GM21526 (cell line): ENCODE results near the gene TRIM46.

Experiments used
- ATAC-seq: cut with Tn5 transposase; IDR thresholded peaks from one replicate; pipeline ENCODE4 v1.9.1; 2021; ENCODE audit warnings: moderate library complexity; ENCODE audit not compliant: unreplicated experiment, low FRiP score

Gene TRIM46

DNA sequence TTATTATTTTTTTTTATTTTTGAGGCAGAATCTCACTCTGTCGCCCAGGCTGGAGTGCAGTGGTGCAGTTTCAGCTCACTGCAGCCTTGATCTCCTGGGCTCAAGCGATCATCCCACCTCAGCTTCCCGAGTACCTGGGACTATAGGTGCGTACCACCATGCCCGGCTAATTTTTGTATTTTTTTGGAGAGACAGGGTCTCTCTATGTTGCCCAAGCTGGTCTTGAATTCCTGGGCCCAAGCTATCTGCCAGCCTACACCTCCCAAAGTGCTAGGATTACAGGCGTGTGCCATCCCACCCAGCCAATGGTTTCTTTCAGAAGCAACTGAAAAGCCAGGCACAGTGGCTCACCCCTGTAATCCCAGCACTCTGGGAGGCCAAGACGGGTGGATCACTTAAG, 2.8 kb upstream of the TRIM46 start:
- ATAC-seq, result no peak

DNA sequence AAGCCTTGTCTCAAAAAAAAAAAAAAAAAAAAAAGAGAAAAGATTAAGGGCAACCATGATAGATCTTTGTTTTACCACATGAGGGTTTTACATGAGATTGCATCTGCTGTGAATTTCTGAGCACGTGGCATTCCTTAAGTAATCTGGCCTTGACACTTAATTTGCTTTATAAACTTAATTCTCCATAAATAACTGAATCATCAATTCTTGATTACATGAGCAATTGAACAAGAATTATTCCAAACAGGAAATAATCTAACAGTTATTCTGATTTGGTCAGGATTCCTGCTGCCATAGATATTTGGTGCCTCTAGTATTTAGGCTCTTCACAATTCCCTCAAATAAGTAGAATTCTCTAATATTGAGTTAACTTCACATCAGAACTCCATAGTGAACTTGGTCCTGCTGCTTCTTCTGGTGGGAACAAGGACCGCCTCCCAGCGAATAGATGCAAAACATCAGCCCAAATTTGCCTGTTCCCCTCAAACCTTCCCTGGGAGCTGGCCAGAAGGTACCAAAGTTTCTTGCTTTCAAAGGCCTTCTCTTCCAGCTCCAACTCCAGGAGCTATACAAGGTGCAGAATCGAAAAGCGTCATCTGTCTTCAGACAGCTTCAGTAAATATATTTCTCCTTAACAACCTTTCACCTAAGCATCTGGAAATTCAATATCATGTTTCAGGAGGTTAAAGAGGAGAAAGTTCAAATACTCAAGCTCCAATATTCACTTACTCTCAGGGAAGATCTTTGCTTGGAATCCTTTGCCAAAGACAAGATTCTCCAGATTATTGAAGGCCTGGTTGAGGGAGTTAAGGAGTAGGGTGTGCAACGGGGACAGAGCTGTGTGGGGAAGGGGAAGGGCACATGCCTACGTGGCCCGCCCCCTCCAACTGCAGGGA, 1.6 kb upstream of the TRIM46 start:
- ATAC-seq, result peak; percentile 13

DNA sequence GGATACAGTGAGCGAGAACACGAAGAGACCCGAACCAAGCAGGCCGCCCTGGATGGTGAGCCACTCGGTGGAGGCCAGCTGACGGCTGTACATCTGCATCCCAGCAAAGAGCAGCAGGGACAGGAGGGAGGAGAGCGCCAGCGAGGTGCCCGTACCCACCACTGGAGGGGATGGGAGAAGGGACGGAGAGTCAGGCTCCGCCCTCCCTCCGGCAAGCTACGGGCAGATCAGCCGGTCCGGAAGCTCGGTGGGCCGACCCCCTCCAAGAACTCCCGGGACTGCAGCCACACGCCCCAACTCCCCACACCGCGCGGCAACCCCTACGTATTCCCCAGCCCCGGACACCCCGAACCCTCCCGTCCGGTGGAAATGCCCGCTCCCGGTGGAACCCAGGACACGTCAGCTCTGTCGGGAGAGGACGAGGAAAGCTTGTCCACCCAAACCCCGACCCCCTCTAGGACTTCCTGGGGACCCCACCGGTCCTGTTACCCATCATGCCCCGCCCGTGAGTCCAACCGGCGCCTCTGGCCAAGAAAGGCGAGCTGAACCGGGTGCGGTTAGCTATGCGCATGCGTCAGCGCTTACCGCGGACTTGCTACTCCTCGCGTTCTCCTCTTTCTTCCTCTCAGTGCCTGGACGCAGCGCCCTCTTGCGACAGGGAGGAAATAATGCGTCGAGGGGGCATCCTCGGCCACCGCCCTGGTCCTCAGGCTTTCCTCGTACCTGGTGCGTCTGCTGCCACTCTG, 744 bp upstream of the TRIM46 start, which contains the start of gene KRTCAP2:
Gene KRTCAP2 (minus strand): TSS at position 573 of the 746 bp plus-strand sequence. CDS start 80 bp downstream, at position 493.
- ATAC-seq, result peak; percentile 54

DNA sequence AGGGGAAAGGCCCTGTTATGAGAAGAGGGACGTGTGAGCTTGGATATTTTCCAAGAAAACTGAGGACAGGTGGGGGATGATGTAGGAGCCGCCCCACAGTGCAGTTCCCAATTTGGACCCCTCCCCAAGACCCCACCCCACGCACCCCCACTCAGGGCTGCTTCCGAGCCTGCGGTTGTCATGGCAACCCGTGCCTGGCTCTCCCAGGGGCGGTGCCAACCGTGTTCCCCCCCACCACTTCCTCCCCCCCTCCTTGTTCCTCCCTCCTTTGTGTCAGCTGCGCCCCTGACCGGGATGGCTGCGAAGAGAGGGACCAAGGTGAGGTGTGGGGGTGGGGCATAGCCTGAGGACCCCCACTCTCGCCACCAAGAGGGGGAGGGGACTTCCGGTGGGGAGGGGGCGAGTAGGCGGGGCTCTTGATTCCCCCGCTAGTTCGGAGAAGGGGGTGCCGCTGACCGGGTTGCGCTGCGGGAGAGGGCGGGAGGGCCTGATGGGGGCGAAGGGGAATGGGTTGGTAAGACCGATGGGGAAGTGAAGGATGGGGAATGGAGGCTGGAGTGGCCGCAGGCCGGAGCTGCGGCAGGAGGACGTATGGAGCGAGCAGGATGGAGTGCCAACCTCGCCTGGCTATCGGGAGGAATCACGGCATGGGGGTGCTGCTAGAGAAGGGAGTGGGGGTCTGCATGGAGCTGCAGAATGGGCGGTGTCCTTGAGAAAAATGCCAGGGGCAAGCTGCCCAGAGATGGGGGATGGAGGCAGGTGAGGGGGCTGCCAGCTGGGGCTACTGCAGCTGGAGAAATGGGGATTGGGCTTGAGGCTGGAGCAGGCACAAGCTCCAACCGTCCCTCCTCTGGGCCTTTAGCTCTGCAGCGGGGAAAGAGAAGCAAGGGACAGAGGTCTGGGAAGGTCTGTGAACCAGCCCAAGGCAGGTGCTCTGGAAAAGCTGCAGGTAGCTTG, 953 bp downstream of the TRIM46 start:
- ATAC-seq, result no peak

DNA sequence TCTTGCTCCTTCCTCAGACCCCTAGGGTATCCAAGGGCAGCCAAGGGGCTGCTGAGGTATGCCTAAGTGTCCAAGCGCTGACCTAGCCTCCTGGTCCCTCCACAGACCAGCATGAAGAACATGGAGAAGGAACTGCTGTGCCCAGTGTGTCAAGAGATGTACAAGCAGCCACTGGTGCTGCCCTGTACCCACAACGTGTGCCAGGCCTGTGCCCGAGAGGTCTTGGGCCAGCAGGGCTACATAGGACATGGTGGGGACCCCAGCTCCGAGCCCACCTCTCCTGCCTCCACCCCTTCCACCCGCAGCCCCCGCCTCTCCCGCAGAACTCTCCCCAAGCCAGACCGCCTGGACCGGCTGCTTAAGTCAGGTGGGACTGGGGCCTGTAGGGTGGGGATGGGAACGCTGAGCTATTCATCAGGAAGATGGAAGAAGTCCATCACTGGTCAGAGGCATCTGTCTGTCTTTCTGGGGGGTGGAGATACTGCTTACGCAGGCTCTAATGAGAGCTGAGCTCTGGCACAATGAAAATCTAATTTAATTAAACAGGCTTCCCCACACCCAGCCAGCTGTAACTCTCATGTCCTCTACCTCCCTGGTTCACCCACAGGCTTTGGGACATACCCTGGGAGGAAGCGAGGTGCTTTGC, 1.8 kb downstream of the TRIM46 start:
- no peak for ATAC-seq

DNA sequence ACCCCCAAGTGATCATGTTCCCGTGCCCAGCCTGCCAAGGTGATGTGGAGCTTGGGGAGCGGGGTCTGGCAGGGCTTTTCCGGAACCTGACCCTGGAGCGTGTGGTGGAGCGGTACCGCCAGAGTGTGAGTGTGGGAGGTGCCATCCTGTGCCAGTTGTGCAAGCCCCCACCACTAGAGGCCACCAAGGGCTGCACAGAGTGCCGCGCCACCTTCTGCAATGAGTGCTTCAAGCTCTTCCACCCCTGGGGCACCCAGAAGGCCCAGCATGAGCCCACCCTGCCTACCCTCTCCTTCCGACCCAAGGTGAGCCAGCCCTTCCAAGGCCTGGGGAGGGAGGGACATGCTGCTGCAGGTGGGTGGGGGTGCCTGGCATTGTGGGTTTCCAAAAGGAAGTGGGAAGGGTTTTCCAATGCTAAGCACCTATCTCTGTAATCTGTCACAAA, 2.3 kb downstream of the TRIM46 start:
- no peak for ATAC-seq

DNA sequence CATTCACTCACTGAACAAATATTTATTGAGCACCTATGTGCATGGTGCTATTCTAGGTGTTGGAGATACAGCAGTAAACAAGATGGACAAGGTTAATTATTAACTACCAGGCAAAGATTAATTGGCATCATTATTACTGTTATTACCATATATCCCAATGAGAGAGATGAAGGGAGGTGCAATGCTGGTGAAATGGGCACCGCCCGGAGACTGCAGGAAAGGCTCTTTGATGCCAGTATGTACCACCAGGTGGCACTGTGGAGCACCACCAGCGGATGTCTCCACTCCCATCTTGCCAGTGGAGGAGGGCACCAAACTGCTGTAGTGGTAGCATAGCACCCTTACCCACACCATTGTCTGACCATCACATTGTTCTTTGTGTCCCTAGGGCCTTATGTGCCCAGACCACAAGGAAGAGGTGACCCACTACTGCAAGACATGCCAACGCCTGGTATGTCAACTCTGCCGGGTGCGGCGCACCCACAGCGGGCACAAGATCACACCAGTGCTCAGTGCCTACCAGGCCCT, 3.0 kb downstream of the TRIM46 start:
- ATAC-seq, result no peak

DNA sequence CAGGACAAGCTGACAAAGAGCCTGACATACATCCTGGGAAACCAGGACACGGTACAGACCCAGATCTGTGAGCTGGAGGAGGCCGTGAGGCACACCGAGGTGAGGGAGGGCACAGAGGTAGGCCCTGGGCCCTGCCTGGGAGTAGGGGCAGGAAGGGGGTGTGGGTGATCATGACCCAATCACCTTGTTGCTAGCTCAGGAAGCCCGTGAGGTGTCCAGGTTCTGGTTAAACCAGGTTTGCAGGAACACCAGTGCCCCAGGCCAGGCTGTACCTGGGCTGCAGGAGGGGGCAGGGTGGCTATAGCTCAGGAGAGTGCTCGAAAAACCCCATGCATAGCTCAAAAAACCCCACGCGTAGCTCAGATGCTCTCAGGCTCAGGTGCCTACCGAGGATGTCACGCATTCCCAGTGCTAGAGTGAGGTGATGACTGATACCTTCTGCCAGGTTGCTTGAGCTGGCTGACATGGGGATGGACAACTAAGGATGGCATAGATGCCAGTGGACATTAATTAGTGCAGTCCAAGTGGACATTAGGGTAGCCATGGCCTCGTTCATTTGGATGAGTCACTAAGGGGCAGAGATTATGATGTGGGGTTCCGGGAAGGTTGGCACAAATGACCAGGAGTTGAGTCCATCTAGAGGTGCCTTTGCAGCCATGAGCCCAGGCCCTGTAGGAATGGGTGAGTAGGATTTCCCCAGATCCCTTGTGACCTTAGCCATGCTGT, 3.7 kb downstream of the TRIM46 start:
- ATAC-seq, result no peak

DNA sequence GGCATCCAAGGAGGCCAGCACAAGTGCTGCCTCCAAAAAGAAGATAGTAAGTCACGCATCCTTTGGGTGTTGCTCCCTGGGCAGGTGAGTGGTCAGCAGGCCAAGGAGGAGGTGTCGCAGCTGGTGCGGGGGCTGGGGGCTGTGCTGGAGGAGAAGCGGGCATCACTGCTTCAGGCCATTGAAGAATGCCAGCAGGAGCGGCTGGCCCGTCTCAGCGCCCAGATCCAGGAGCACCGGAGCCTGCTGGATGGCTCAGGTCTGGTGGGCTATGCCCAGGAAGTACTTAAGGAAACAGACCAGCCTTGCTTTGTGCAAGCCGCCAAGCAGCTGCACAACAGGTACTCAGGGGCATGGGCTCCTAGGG, 4.3 kb downstream of the TRIM46 start:
- ATAC-seq, result no peak

DNA sequence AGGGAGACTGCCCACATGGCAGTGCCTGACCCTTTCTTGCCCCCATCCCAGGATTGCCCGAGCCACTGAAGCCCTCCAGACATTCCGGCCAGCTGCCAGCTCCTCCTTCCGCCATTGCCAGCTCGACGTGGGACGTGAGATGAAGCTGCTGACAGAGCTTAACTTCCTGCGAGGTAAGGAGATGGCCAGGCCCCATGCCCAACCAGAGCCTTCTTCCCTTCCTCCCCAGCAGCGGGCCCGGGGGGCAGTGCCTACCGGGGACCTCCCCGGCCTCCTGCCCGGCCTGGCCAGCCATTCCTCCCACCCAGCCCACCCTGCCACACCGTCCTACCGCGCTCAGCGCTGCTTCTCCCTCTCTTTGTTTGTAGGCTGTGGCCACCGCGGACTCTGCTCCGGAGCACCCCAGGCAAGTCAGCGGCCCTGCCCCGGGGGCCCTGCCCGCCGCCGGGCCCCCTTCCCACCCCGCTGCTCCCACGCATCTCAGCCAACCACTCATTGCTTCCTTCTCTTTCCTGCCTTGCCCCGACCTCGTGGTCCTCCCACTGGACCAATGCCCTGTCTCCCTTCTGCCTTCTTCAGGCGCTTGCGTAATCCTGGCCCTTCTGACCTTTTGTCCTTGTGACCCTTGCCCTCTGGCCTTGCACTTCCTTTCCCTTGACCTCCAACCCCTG, 4.9 kb downstream of the TRIM46 start:
- no peak for ATAC-seq

DNA sequence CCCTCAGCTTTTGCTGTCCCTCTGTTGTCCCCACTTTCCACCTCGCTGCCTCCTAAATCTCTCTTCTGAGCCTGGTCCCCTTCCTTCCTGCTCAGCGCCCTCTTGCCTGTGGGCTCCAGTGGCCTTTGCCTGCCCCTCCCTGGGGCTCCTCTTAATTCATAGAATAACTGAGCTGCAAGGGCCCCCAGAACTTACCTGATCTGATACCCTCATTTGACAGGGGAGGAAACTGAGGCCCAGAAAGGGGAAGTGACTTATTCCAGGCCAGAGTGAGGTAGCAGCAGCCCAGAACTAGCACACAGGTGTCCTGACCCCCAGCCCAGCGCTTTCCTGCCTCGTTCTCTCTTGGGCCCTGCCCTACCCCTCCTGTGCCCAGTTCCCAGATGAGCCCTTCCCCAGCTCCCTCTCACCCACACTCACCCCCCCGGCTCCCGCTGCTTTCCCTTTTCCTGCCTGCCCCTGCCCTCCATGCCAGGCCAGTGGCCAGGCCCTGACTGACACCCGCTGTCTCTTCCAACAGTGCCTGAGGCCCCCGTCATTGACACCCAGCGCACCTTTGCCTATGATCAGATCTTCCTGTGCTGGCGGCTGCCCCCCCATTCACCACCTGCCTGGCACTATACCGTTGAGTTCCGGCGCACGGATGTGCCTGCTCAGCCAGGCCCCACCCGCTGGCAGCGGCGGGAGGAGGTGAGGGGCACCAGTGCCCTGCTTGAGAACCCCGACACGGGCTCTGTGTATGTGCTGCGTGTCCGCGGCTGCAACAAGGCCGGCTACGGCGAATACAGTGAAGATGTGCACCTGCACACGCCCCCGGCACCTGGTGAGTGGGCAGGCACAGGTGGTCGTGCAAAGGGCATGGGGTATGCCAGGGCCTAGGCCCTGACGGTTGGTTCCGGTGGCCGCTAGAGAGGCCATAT, 5.7 kb downstream of the TRIM46 start:
- no peak for ATAC-seq

DNA sequence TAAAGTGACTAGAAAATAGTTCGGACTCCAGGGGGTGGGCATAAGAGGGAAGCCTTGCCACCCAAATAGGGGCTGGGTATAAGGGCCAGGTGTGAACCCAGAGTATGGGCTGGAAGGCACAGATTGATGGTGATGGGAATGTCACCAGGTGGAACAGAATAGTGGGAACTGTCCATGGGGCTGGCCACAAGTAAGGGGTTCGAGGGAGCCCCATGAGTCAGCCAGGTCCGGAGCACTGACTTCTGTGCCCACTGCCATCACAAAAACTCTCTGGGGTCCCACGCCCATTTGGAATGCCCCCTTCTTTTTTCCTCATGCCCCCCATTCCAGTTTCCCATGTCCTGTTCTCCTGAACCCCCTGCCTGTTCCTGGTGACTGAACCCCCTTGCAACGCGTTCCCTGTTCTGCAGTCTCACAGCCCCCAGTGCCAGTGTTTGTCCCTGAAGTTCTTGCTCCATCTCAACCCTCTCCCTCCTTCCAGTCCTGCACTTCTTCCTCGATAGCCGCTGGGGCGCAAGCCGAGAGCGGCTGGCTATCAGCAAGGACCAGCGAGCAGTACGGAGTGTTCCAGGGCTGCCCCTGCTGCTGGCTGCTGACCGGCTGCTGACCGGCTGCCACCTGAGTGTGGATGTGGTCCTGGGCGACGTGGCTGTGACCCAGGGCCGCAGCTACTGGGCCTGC, 7.9 kb downstream of the TRIM46 start:
- ATAC-seq, result no peak

DNA sequence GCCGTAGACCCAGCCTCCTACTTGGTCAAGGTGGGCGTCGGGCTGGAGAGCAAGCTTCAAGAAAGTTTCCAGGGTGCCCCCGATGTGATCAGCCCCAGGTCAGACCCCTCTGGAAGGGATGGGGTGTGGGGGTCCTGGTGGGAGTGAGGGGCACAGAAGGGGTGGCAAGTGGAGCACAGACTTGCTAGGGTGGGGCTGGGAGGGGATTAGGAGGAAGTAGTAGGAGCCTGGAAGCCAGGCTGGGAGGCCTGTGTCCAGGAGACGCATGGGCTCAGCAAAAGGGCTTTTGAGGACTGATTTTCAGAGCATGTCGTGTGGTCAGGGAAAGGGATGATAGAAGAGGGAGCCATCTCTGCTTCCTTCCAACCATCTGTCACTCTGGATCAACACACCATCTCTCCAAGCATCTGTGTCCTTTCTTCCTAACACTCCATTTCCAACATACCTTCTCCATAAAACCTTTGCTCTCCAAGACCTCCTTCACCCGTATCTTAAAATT, 8.5 kb downstream of the TRIM46 start:
- no peak for ATAC-seq

DNA sequence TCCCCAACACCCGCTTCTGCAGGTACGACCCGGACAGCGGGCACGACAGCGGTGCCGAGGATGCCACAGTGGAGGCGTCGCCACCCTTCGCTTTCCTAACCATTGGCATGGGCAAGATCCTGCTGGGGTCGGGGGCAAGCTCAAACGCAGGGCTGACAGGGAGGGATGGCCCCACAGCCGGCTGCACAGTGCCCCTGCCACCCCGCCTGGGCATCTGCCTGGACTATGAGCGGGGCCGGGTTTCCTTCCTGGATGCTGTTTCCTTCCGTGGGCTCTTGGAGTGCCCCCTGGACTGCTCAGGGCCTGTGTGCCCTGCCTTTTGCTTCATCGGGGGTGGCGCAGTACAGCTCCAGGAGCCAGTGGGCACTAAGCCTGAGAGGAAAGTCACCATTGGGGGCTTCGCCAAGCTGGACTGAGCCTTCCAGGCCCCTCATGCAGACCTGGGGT, 10.1 kb downstream of the TRIM46 start:
- no peak for ATAC-seq

DNA sequence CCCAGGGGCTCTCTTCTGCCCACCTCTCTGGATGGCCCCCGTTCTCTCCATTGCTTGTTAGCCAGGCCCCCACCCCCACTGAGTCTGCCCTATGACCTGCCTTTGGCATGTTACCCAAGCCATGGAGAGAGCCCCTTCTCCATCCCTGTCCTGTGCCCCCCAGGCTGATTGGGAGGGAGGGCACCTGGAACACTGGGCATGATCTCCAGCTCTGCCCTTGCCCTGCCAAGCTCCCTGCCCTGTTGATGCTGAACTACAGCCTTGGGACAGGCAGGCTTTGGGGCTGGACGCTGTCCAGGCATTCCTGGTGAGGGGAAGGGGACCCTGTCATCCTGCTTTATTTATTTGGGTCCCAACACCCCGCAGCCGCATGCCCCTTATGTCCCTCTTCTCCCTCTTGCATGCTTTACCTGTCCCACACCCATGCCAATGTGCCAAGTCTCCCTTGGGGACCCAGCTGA, 10.7 kb downstream of the TRIM46 start:
- ATAC-seq, result no peak
